BLaER1 treated with 17β-estradiol and CSF1 and Interleukin-3, amounts not matched to agents 10 nM and 100 nM (cell line): ENCODE measurements around the gene SLIT3.

ENCODE experiments used
- H3K27ac ChIP-seq, 11 experiments: shearing (Covaris generic); formaldehyde crosslinking; 2 replicates each; pipeline ENCODE4 v1.8.1; 2022
- H3K27me3 ChIP-seq, 11 experiments: shearing (Covaris generic); formaldehyde crosslinking; 2 replicates each; pipeline ENCODE4 v1.8.1; 2022
- H3K36me3 ChIP-seq, 11 experiments: shearing (Covaris generic); formaldehyde crosslinking; 2 replicates each; pipeline ENCODE4 v1.8.1; 2022
- H3K4me1 ChIP-seq, 10 experiments: shearing (Covaris generic); formaldehyde crosslinking; 2 replicates each; pipeline ENCODE4 v1.8.1; 2022
- H3K4me2 ChIP-seq, 11 experiments: shearing (Covaris generic); formaldehyde crosslinking; 2 replicates each; pipeline ENCODE4 v1.8.1; 2022
- H3K4me3 ChIP-seq, 10 experiments: shearing (Covaris generic); formaldehyde crosslinking; 2 replicates each; pipeline ENCODE4 v1.8.1; 2022
- H3K9ac ChIP-seq, 11 experiments: shearing (Covaris generic); formaldehyde crosslinking; 2 replicates each; pipeline ENCODE4 v1.8.1; 2022
- H3K9me3 ChIP-seq, 11 experiments: shearing (Covaris generic); formaldehyde crosslinking; replicated peaks in 1 of 11; 2 replicates each; pipeline ENCODE4 v1.8.1; 2022
- H4K20me1 ChIP-seq, 11 experiments: shearing (Covaris generic); formaldehyde crosslinking; 2 replicates each; pipeline ENCODE4 v1.8.1; 2022
- Cebpa-rat ChIP-seq, 11 experiments: shearing (Covaris generic); IDR thresholded peaks; 2 replicates each; pipeline ENCODE4 v1.8.1; 2022

The SLIT3 gene

DNA sequence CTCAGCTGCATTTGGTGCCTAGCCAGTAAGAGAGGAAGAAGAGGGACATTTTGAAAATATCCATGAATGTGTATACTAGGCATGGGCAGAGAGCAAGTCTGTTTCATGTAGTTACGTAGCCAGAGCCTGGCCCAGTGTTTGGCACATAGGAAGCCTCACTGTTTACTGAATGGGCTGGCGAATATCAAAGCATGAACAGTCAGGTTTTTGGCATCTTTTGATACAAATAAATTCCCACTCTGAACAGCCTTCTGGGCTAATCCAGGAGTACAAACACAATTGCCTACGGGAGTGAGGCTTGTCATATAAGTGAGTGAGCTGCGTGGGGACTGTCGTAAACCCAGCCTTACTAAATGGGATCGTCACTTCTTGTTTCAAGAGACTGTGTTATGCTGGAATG is 468.6 kb downstream of the SLIT3 start:
- H3K27ac ChIP-seq, result no peak overlapping the region
- no peaks in the 10 kb centered on the region for H3K27me3 ChIP-seq
- H3K9me3 ChIP-seq, result no peaks in the 10 kb centered on the region
- H3K4me3 ChIP-seq, result no peak overlapping the region
- no peaks in the 10 kb centered on the region for H3K36me3 ChIP-seq
- no peak for TF ChIP-seq Cebpa-rat (IDR thresholded peaks at IDR 0.05)
- peaks cover 0 to 6% (median 0%) of the 10 kb centered on the region in 10 experiments; a peak in 1 of 20 replicates for H3K4me1 ChIP-seq
- H3K4me2 ChIP-seq, result no peak overlapping the region
- no peaks in the 10 kb centered on the region for H4K20me1 ChIP-seq
- H3K9ac ChIP-seq, result no peak overlapping the region

DNA sequence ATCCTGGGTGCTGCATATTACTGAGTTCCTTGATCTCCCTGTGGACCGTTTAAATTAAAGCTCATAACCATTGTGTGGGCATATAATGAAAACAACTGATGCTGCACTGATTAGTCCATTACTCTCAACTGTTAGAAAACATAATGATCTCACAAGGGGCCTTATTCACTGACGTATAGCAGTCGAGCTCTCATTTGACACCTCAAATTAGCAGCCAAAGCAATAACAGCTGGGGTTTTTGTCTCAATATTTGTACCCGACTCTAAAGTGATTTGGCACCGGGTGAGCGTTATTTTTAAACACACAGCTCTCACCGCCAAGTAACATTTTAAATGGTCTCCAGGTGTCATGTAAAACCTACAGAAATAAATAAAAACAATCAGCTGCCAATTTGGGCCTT is 469.6 kb downstream of the SLIT3 start:
- no peak for TF ChIP-seq Cebpa-rat (IDR thresholded peaks at IDR 0.05)
- H3K27ac ChIP-seq, result no peak overlapping the region
- H3K36me3 ChIP-seq, result no peaks in the 10 kb centered on the region

DNA sequence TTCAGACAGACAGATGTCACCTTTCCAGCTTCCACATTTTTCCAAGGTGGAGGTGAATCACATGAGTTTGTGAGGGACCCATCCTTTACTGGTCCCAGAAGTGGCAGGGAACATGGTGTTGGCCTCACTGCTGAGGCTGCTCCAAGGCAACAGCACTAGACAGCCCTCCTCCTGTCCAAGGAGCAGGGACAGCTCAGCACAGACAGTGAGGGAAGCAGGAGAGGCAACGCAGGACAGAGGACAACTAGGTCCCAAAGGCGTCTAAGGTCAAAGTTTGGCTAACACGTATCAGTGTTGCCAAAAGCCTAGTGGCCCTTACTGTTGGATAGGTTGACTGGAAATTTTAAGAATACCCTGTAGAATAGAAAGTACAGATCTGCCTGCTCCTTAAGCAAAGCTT is 470.1 kb downstream of the SLIT3 start:
- no peak for TF ChIP-seq Cebpa-rat (IDR thresholded peaks at IDR 0.05)
- H3K4me1 ChIP-seq, result no peaks in the 10 kb centered on the region
- H3K27ac ChIP-seq, result no peak overlapping the region
- no peaks in the 10 kb centered on the region for H3K36me3 ChIP-seq
- H3K27me3 ChIP-seq, result no peaks in the 10 kb centered on the region
- H3K4me3 ChIP-seq, result no peak overlapping the region
- no peak overlapping the region for H3K4me2 ChIP-seq
- H3K9me3 ChIP-seq, result no peaks in the 10 kb centered on the region
- no peaks in the 10 kb centered on the region for H4K20me1 ChIP-seq
- no peak overlapping the region for H3K9ac ChIP-seq

More for the DNA sequence above, 469.6 kb downstream of the SLIT3 start:
- Histone ChIP-seq H3K4me1 (peaks cover 0 to 3% (median 0%) of the 10 kb centered on the region in 10 experiments; a peak in 1 of 20 replicates), H3K9me3 (no peaks in the 10 kb centered on the region), H4K20me1 (no peaks in the 10 kb centered on the region), H3K27me3 (no peaks in the 10 kb centered on the region), H3K4me2 (no peak overlapping the region), H3K9ac (no peak overlapping the region), H3K4me3 (no peak overlapping the region)

DNA sequence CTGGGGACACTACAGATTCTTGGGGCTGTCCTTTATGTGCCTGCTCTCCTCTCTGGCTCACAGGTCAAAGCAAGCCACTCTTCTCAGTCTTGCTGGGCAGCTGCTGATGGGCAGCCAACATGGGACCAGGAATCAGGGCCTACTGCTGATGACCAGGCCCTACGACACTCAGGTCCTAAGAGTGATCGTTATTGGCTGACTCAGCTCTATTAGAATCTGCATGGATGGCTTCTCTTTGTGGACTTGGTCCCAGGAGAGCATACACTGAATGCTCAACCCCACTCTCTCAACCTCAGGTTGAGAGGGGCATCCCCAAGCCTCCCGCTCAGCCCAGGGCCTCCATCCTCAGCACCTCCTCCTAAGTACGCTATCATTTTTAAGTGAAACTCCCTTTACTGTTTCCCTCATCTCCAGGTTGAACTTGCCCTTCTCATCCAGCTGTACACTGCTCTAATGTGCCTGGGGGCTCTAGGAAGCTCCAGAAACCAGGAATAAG is 471.0 kb downstream of the SLIT3 start:
- no peak overlapping the region for H3K4me2 ChIP-seq
- no peaks in the 10 kb centered on the region for H3K9me3 ChIP-seq
- no peaks in the 10 kb centered on the region for H3K4me1 ChIP-seq
- no peak overlapping the region for H3K27ac ChIP-seq
- no peak overlapping the region for H3K4me3 ChIP-seq
- H4K20me1 ChIP-seq, result no peaks in the 10 kb centered on the region
- no peak for TF ChIP-seq Cebpa-rat (IDR thresholded peaks at IDR 0.05)
- no peak overlapping the region for H3K9ac ChIP-seq
- H3K27me3 ChIP-seq, result no peaks in the 10 kb centered on the region
- H3K36me3 ChIP-seq, result no peaks in the 10 kb centered on the region

DNA sequence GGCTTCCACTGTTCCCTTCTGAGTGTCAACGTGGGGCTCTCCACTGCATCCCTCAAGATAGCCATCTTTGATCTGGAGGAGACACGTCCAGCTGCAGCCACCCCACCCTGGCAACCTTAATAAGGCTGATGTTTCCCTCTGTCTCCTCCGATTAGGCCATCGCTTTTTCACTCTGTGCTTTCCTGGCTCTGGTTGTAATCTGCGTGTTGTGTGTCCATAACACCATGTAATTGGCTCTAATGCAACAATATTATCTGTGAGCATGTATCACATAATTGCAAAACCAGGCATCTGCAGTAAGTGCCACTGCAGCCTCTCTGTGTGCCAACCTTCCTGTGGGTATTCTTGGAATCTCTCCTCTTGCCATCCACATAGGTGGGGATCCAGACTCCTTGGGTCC is 471.9 kb downstream of the SLIT3 start:
- no peak overlapping the region for H3K4me2 ChIP-seq
- no peaks in the 10 kb centered on the region for H3K36me3 ChIP-seq
- no peak for TF ChIP-seq Cebpa-rat (IDR thresholded peaks at IDR 0.05)
- H3K9me3 ChIP-seq, result no peaks in the 10 kb centered on the region
- H4K20me1 ChIP-seq, result no peaks in the 10 kb centered on the region
- H3K9ac ChIP-seq, result no peak overlapping the region
- H3K27ac ChIP-seq, result no peak overlapping the region
- no peaks in the 10 kb centered on the region for H3K4me1 ChIP-seq
- H3K27me3 ChIP-seq, result no peaks in the 10 kb centered on the region
- H3K4me3 ChIP-seq, result no peak overlapping the region

DNA sequence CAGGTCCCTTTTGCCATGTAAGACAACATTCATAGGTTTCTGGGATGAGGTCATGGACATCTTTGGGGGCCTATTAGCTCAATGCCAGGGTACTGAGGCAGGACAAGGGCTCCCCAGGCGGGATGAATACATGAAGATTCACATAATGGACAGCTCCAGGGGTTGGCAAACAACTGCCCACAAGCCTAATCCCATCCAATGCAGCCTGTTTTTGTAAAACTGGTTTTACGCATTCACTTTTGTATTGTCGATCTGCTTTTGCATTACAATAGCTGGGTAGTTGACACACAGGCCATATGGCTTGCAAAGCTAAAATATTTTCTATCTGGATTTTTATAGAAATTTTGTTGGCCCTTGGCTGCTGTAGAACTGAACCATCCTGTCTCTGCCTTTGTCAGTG is 473.3 kb downstream of the SLIT3 start:
- no peak for TF ChIP-seq Cebpa-rat (IDR thresholded peaks at IDR 0.05)
- H3K27me3 ChIP-seq, result no peaks in the 10 kb centered on the region

DNA sequence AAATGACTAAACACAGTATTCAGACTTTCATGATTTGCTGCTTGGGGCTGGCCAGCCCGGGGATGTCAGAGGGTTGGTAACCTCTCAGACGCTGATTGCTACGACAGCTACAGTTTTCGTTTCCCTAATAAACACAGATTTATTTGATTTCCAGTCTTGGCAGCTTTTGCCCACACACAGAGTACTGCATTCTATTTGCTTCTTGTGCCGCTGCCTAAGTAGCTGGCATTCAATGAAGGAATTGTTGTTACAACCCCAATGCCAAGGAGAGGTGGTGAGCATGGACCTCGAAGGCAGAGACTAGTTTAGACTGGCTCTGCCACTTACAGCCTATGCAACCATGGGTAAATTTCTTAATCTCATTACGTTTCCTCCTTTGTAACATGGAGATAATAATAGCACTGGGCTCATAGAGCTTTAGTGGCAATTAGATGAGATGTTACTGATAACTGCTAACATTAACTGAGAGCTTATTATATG is 474.7 kb downstream of the SLIT3 start:
- no peaks in the 10 kb centered on the region for H3K4me1 ChIP-seq
- no peak for TF ChIP-seq Cebpa-rat (IDR thresholded peaks at IDR 0.05)
- no peak overlapping the region for H3K27ac ChIP-seq
- no peaks in the 10 kb centered on the region for H3K36me3 ChIP-seq
- H3K9me3 ChIP-seq, result no peaks in the 10 kb centered on the region
- H3K4me3 ChIP-seq, result no peak overlapping the region
- H3K4me2 ChIP-seq, result no peak overlapping the region
- H3K9ac ChIP-seq, result no peak overlapping the region
- H4K20me1 ChIP-seq, result no peaks in the 10 kb centered on the region
- H3K27me3 ChIP-seq, result no peaks in the 10 kb centered on the region

More for the DNA sequence above, 473.3 kb downstream of the SLIT3 start:
- Histone ChIP-seq H3K9me3 (no peaks in the 10 kb centered on the region), H3K4me3 (no peak overlapping the region), H3K4me1 (no peaks in the 10 kb centered on the region), H3K9ac (no peak overlapping the region), H3K4me2 (no peak overlapping the region), H3K36me3 (no peaks in the 10 kb centered on the region), H3K27ac (no peak overlapping the region), H4K20me1 (no peaks in the 10 kb centered on the region)

DNA sequence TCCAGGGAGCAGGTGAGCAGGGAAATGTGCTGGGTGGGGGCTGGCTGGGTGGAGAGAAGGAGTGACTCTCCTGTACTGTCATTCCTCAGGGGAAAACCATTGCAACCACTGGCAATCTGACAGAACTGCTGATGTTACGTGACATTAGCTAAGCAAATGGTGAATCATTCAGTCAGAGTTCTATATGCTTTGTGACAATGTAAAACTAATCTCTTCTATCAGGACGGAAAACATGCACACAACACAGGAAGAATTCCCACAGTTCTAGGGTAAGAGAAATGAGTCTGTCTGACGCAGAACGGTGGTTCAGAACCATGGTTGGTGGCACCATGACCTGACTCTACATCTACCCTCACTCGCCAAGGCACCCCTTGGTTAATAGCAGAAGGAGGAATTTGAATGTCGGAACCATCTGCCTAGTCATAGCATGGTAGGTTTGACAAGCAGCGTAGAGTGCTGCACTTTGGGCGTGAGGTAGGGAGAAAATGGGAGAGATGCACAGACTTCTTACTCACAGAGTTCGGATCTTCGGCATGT is 478.1 kb downstream of the SLIT3 start:
- no peaks in the 10 kb centered on the region for H4K20me1 ChIP-seq
- no peak overlapping the region for H3K4me2 ChIP-seq
- no peak overlapping the region for H3K27ac ChIP-seq
- no peaks in the 10 kb centered on the region for H3K9me3 ChIP-seq
- H3K4me3 ChIP-seq, result no peak overlapping the region
- H3K4me1 ChIP-seq, result peaks cover 0 to 17% (median 16%) of the 10 kb centered on the region in 10 experiments; a peak in 14 of 20 replicates
- H3K9ac ChIP-seq, result no peak overlapping the region
- H3K27me3 ChIP-seq, result no peaks in the 10 kb centered on the region
- TF ChIP-seq Cebpa-rat (IDR thresholded peaks at IDR 0.05), result no peak
- no peaks in the 10 kb centered on the region for H3K36me3 ChIP-seq

DNA sequence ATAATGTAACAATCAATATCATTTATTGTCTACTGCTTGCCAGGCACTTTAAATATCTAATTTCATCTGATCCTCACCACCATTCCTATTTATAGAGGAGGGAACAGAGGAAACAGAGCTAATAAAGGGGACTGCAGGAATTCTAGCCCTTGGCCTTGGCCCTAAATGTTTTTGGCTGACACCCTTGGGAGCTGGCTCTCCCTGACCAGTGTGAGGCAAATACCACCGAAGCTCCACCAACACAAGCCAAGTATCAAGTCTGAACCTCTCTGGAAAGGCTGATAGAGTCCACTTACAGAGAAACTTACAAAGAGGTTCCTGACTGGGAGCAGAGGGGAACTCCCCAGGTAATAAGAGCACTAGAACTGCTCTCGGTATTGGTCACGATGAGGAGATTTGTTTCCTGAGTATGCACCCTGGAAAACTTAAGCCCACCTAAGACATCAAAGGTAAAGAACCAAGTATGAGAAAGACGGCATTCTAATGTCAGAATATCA is 478.6 kb downstream of the SLIT3 start:
- H4K20me1 ChIP-seq, result no peaks in the 10 kb centered on the region
- peaks cover 0 to 22% (median 21%) of the 10 kb centered on the region in 10 experiments; a peak in 14 of 20 replicates for H3K4me1 ChIP-seq
- no peak overlapping the region for H3K4me2 ChIP-seq
- H3K36me3 ChIP-seq, result no peaks in the 10 kb centered on the region
- no peak overlapping the region for H3K4me3 ChIP-seq
- H3K27ac ChIP-seq, result no peak overlapping the region
- no peak for TF ChIP-seq Cebpa-rat (IDR thresholded peaks at IDR 0.05)
- H3K9ac ChIP-seq, result no peak overlapping the region
- H3K9me3 ChIP-seq, result no peaks in the 10 kb centered on the region
- no peaks in the 10 kb centered on the region for H3K27me3 ChIP-seq

DNA sequence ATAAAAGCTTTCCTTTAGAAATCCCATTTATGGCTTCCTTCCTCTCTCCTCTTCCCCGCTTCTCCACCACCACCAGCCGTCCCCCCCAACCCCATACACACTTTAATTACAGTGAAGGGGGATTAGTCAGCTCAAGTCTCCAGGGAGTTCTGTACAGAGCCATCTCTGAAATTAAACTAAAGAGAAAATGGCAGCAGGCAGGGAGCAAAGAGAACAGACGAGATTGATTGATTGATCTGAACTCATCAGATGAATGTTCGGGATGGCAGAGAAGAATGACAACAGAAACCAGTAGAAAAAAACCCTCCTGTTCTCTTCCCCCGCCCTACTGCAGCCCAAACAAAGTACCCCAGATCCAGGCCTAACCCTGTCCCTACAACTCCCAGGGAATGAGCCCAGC is 480.1 kb downstream of the SLIT3 start:
- H3K27ac ChIP-seq, result no peak overlapping the region
- no peaks in the 10 kb centered on the region for H4K20me1 ChIP-seq
- H3K4me3 ChIP-seq, result no peak overlapping the region
- TF ChIP-seq Cebpa-rat (IDR thresholded peaks at IDR 0.05), result no peak
- H3K9ac ChIP-seq, result no peak overlapping the region
- H3K4me1 ChIP-seq, result peaks cover 0 to 24% (median 23%) of the 10 kb centered on the region in 10 experiments; a peak in 14 of 20 replicates
- H3K36me3 ChIP-seq, result no peaks in the 10 kb centered on the region
- no peaks in the 10 kb centered on the region for H3K9me3 ChIP-seq
- no peak overlapping the region for H3K4me2 ChIP-seq
- no peaks in the 10 kb centered on the region for H3K27me3 ChIP-seq
